ENCODE data around the gene ADGB. TPM values are rescaled to one million over a fixed set of nuclear protein-coding genes. Genes with fewer than 3 reads are reported as not detected.

ADGB gene
- total RNA-seq, 1 experiment from 2014 or later = not detected

GRCh38 chr6:146590492-146590891, 8.3 kb upstream of the ADGB start:
- no peaks in the 10 kb centered on the region for H3K36me3 ChIP-seq (ENCODE audit: control insufficient read depth in 1 of 2, insufficient read depth in 2 of 2, low read length in 2 of 2)
- intact Hi-C loops (cut with micrococcal nuclease) = no loop called here
- no peak overlapping the region for H2AFZ ChIP-seq (ENCODE audit: low read depth, low read length, poor library complexity, severe bottlenecking)
- no peaks in the 10 kb centered on the region for H3K79me2 ChIP-seq (ENCODE audit: insufficient read depth, low read length)
- CTCF ChIA-PET = no interaction called here
- H3K4me1 ChIP-seq (ENCODE audit: control insufficient read depth in 1 of 2, insufficient read depth in 2 of 2, low read length in 2 of 2) = no peaks in the 10 kb centered on the region
- no peaks in the 10 kb centered on the region for H4K20me1 ChIP-seq (ENCODE audit: insufficient read depth)
- H3K9ac ChIP-seq (ENCODE audit: low read length) = no peak overlapping the region
- POLR2A ChIA-PET = no interaction called here
- H3K4me2 ChIP-seq (ENCODE audit: low read length) = no peak overlapping the region
- TF ChIP-seq RAD21 (IDR thresholded peaks at IDR 0.05; ENCODE audit: low read depth) = no peak
- TF ChIP-seq CEBPB (IDR thresholded peaks at IDR 0.05; ENCODE audit: low read depth) = no peak
- TF ChIP-seq CBX3 (IDR thresholded peaks at IDR 0.05; ENCODE audit: low read depth) = no peak
- no peaks in the 10 kb centered on the region for H3K9me2 ChIP-seq (ENCODE audit: insufficient read depth)
- DNase-seq (ENCODE audit: low read depth, low spot score) (no peak), ATAC-seq (no peak)
- no peak overlapping the region for H3K4me3 ChIP-seq (replicated peaks in 1 of 2; ENCODE audit: low read depth in 1 of 2, low read length in 2 of 2)
- H3K9me3 ChIP-seq (ENCODE audit: control insufficient read depth in 1 of 2, insufficient read depth in 1 of 2, low read depth in 1 of 2, low read length in 2 of 2) = no peaks in the 10 kb centered on the region
- RAD21 ChIA-PET (ENCODE audit: low non-redundant PET in 1 of 2, low total read pairs in 2 of 2, uncharacterized antibody in 2 of 2, unreplicated experiment in 2 of 2) = no interaction called here
- no TSS peak for BruUV-seq (replicated peaks)
- H3K27ac ChIP-seq (ENCODE audit: low read depth, low read length) = no peak overlapping the region
- H3K27me3 ChIP-seq (ENCODE audit: insufficient read depth, low read length) = no peaks in the 10 kb centered on the region

GRCh38 chr6:146592451-146592850, 6.3 kb upstream of the ADGB start:
- ATAC-seq (no peak), DNase-seq (ENCODE audit: low read depth, low spot score) (no peak)
- BruUV-seq (replicated peaks) = no TSS peak
- Histone ChIP-seq H3K4me1 (ENCODE audit: control insufficient read depth in 1 of 2, insufficient read depth in 2 of 2, low read length in 2 of 2) (no peaks in the 10 kb centered on the region), H3K27me3 (ENCODE audit: insufficient read depth, low read length) (no peaks in the 10 kb centered on the region), H4K20me1 (ENCODE audit: insufficient read depth) (no peaks in the 10 kb centered on the region), H3K4me2 (ENCODE audit: low read length) (no peak overlapping the region), H3K79me2 (ENCODE audit: insufficient read depth, low read length) (no peaks in the 10 kb centered on the region), H3K27ac (ENCODE audit: low read depth, low read length) (no peak overlapping the region), H3K36me3 (ENCODE audit: control insufficient read depth in 1 of 2, insufficient read depth in 2 of 2, low read length in 2 of 2) (no peaks in the 10 kb centered on the region), H3K9ac (ENCODE audit: low read length) (no peak overlapping the region), H3K4me3 (replicated peaks in 1 of 2; ENCODE audit: low read depth in 1 of 2, low read length in 2 of 2) (no peak overlapping the region), H2AFZ (ENCODE audit: low read depth, low read length, poor library complexity, severe bottlenecking) (no peak overlapping the region), H3K9me3 (ENCODE audit: control insufficient read depth in 1 of 2, insufficient read depth in 1 of 2, low read depth in 1 of 2, low read length in 2 of 2) (no peaks in the 10 kb centered on the region), H3K9me2 (ENCODE audit: insufficient read depth) (no peaks in the 10 kb centered on the region)
- ChIA-PET RAD21 (ENCODE audit: low non-redundant PET in 1 of 2, low total read pairs in 2 of 2, uncharacterized antibody in 2 of 2, unreplicated experiment in 2 of 2) (no interaction called here), CTCF (no interaction called here), POLR2A (no interaction called here)
- intact Hi-C loops (cut with micrococcal nuclease) = no loop called here
- TF ChIP-seq ZFX (IDR thresholded peaks at IDR 0.05) = no peak
- no peak for TF ChIP-seq YY1 (IDR thresholded peaks at IDR 0.05; ENCODE audit: extremely low read depth, insufficient replicate concordance, low read depth, low read length)
- no peak for TF ChIP-seq EGR1 (IDR thresholded peaks at IDR 0.05; ENCODE audit: low read depth)
- no peak for TF ChIP-seq ZNF274 (IDR thresholded peaks at IDR 0.05; ENCODE audit: low read depth, low read length)
- no peak for TF ChIP-seq EZH2phosphoT487 (IDR thresholded peaks at IDR 0.05; ENCODE audit: borderline replicate concordance)
- no peak for TF ChIP-seq CTCF (IDR thresholded peaks at IDR 0.05 in 2 of 3, conservative IDR thresholded peaks at IDR 0.05 in 1 of 3; ENCODE audit: borderline replicate concordance in 1 of 3, insufficient read depth in 1 of 3, low read depth in 2 of 3, low read length in 2 of 3)
- no peak for TF ChIP-seq SRF (IDR thresholded peaks at IDR 0.05; ENCODE audit: low read depth)
- no peak for TF ChIP-seq ZBTB33 (IDR thresholded peaks at IDR 0.05; ENCODE audit: extremely low read depth, insufficient replicate concordance, low read length)
- no peak for TF ChIP-seq RAD21 (IDR thresholded peaks at IDR 0.05; ENCODE audit: low read depth)
- no peak for TF ChIP-seq ELF1 (IDR thresholded peaks at IDR 0.05; ENCODE audit: borderline replicate concordance, low read depth)
- TF ChIP-seq FOSL1 (IDR thresholded peaks at IDR 0.05; ENCODE audit: low read depth) = no peak
- TF ChIP-seq ATF3 (IDR thresholded peaks at IDR 0.05) = no peak
- no peak for TF ChIP-seq TCF7L2 (IDR thresholded peaks at IDR 0.05; ENCODE audit: borderline replicate concordance, extremely low read depth, insufficient read depth, insufficient read length)
- no peak for TF ChIP-seq POLR2AphosphoS5 (IDR thresholded peaks at IDR 0.05; ENCODE audit: low read depth, low read length)
- TF ChIP-seq MAX (IDR thresholded peaks at IDR 0.05) = no peak
- TF ChIP-seq CEBPB (IDR thresholded peaks at IDR 0.05; ENCODE audit: low read depth) = no peak

Measured in HCT116 (cell line).